ENCODE data around the gene SMG1. TPM values are rescaled to one million over a fixed set of nuclear protein-coding genes. Genes with fewer than 3 reads are reported as not detected.

The SMG1 gene
- total RNA-seq, 1 experiment from 2014 or later = 72.7 TPM

DNA sequence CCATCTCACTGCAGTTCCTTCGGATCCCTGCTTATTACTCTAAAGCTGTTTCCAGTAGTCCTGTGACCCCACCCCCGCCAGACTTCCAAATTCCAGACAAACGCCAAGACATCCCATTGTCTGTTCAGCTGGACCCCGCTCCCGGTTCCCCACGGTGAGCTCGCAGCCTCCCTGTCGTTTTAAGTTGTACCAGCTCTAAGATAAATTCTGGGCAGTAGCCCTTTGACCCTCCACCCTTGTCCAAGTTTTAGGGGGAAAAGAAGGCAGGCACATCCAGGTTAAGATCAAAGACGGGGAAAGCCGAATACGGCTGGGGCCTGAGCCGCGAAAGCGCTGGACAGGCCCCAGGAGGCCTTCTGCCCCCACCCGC lies 125.4 kb downstream of the SMG1 start:
- H3K9me2 ChIP-seq (ENCODE audit: insufficient read depth) = no peaks in the 10 kb centered on the region; the same call in 1 of the 2 replicates
- H3K36me3 ChIP-seq (ENCODE audit: control insufficient read depth in 1 of 2, insufficient read depth in 2 of 2, low read length in 2 of 2) = peaks cover 17 to 37% of the 10 kb centered on the region in 2 experiments
- H3K4me1 ChIP-seq (ENCODE audit: control insufficient read depth in 1 of 2, insufficient read depth in 2 of 2, low read length in 2 of 2) = peaks cover 7 to 41% of the 10 kb centered on the region in 2 experiments; a peak in 3 of 4 replicates
- H4K20me1 ChIP-seq (ENCODE audit: insufficient read depth) = peaks cover 21% of the 10 kb centered on the region; the same call in 1 of the 2 replicates
- H3K27ac ChIP-seq (ENCODE audit: low read depth, low read length) = peak overlapping the region; percentile 74
- no peak for TF ChIP-seq POLR2AphosphoS5 (IDR thresholded peaks at IDR 0.05; ENCODE audit: low read depth, low read length)
- TF ChIP-seq, protein P1, sequence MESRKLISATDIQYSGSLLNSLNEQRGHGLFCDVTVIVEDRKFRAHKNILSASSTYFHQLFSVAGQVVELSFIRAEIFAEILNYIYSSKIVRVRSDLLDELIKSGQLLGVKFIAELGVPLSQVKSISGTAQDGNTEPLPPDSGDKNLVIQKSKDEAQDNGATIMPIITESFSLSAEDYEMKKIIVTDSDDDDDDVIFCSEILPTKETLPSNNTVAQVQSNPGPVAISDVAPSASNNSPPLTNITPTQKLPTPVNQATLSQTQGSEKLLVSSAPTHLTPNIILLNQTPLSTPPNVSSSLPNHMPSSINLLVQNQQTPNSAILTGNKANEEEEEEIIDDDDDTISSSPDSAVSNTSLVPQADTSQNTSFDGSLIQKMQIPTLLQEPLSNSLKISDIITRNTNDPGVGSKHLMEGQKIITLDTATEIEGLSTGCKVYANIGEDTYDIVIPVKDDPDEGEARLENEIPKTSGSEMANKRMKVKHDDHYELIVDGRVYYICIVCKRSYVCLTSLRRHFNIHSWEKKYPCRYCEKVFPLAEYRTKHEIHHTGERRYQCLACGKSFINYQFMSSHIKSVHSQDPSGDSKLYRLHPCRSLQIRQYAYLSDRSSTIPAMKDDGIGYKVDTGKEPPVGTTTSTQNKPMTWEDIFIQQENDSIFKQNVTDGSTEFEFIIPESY (IDR thresholded peaks at IDR 0.05; ENCODE audit: extremely low read depth, insufficient replicate concordance, low read length) = no peak
- TF ChIP-seq TCF7L2 (IDR thresholded peaks at IDR 0.05; ENCODE audit: borderline replicate concordance, extremely low read depth, insufficient read depth, insufficient read length) = no peak
- TF ChIP-seq RAD21 (IDR thresholded peaks at IDR 0.05; ENCODE audit: low read depth) = no peak
- no peak for TF ChIP-seq EZH2 (IDR thresholded peaks at IDR 0.05)
- no peak for TF ChIP-seq POLR2A (IDR thresholded peaks at IDR 0.05; ENCODE audit: borderline replicate concordance, extremely low read depth, insufficient read depth, insufficient read length)
- no peak for TF ChIP-seq JUND (IDR thresholded peaks at IDR 0.05)
- no peak for TF ChIP-seq CBX3 (IDR thresholded peaks at IDR 0.05; ENCODE audit: low read depth)
- no peak for TF ChIP-seq SRF (IDR thresholded peaks at IDR 0.05; ENCODE audit: low read depth)
- no peak for TF ChIP-seq EGR1 (IDR thresholded peaks at IDR 0.05; ENCODE audit: low read depth)
- TF ChIP-seq YY1 (IDR thresholded peaks at IDR 0.05; ENCODE audit: extremely low read depth, insufficient replicate concordance, low read depth, low read length) = no peak
- TF ChIP-seq, protein P2, sequence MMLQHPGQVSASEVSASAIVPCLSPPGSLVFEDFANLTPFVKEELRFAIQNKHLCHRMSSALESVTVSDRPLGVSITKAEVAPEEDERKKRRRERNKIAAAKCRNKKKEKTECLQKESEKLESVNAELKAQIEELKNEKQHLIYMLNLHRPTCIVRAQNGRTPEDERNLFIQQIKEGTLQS (IDR thresholded peaks at IDR 0.05) = no peak
- no peak for TF ChIP-seq EZH2phosphoT487 (IDR thresholded peaks at IDR 0.05; ENCODE audit: borderline replicate concordance)
- TF ChIP-seq ZNF274 (IDR thresholded peaks at IDR 0.05; ENCODE audit: low read depth, low read length) = no peak
- no peak for TF ChIP-seq CEBPB (IDR thresholded peaks at IDR 0.05; ENCODE audit: low read depth)
- BruUV-seq (replicated peaks) = no TSS peak
- no peaks in the 10 kb centered on the region for H3K9me3 ChIP-seq (ENCODE audit: control insufficient read depth in 1 of 2, insufficient read depth in 1 of 2, low read depth in 1 of 2, low read length in 2 of 2)
- DNase-seq (ENCODE audit: low read depth, low spot score) (no peak), ATAC-seq (no peak)
- peak overlapping the region; percentile 92 to 94 for H3K4me3 ChIP-seq (replicated peaks in 1 of 2; ENCODE audit: low read depth in 1 of 2, low read length in 2 of 2)
- POLR2A ChIA-PET = interaction anchor here (1.2 to 8.2 kb wide), 3 partner anchors 12 to 267 kb away, joined by 4 to 190 read pairs (median 11); partner anchors contain the start of genes COQ7 and RPS15A
- H2AFZ ChIP-seq (ENCODE audit: low read depth, low read length, poor library complexity, severe bottlenecking) = no peak overlapping the region
- peak overlapping the region; percentile 83 for H3K4me2 ChIP-seq (ENCODE audit: low read length)
- H3K27me3 ChIP-seq (ENCODE audit: insufficient read depth, low read length) = no peaks in the 10 kb centered on the region
- peaks cover 56% of the 10 kb centered on the region for H3K79me2 ChIP-seq (ENCODE audit: insufficient read depth, low read length)
- CTCF ChIA-PET = interaction anchor here (0.6 to 1.9 kb wide), 5 partner anchors 9 to 285 kb away, joined by 3 to 18 read pairs (median 4); partner anchors contain the start of gene RPS15A
- peak overlapping the region; percentile 97 for H3K9ac ChIP-seq (ENCODE audit: low read length)
- intact Hi-C loops (cut with micrococcal nuclease) = loop anchor here (1.0 to 2.0 kb wide), 2 partner anchors 169 to 272 kb away; no protein-coding TSS in a partner anchor
- RAD21 ChIA-PET (ENCODE audit: low non-redundant PET in 1 of 2, low total read pairs in 2 of 2, uncharacterized antibody in 2 of 2, unreplicated experiment in 2 of 2) = no interaction called here

Measured in HCT116 (cell line).